A549 (cell line): ENCODE measurements around the gene WNT6.

ENCODE experiments used
- CHD2 ChIP-seq: fragments of 150-350 bp; IDR thresholded peaks from 2 replicates; pipeline ENCODE4 v1.6.1; 2014; ENCODE audit warnings: low read length; ENCODE audit not compliant: partially characterized antibody
- EP300 ChIP-seq, 2 experiments: fragments of >200 bp; sonication (Bioruptor Twin); formaldehyde crosslinking; IDR thresholded peaks; 2 replicates in 1 of 2; 3 replicates in 1 of 2; pipeline ENCODE4 v1.6.1; 2016 to 2017
- HDAC2 ChIP-seq: fragments of 200-600 bp; sonication (generic); IDR thresholded peaks from 2 replicates; pipeline ENCODE4 v1.6.1; 2016
- JUN ChIP-seq, 2 experiments: fragments of >200 bp; sonication (Bioruptor Twin); formaldehyde crosslinking; IDR thresholded peaks; 2 replicates in 1 of 2; 3 replicates in 1 of 2; pipeline ENCODE4 v1.6.1; 2016 to 2017
- MAFK ChIP-seq: fragments of 450-650 bp; IDR thresholded peaks from 2 replicates; pipeline ENCODE4 v1.6.1; 2014; ENCODE audit not compliant: partially characterized antibody
- MAZ ChIP-seq: fragments of 150-350 bp; IDR thresholded peaks from 2 replicates; pipeline ENCODE4 v1.6.1; 2014; ENCODE audit warnings: antibody characterized with exemption, low read depth, low read length, borderline replicate concordance
- NFE2L2 ChIP-seq: fragments of 150-350 bp; conservative IDR thresholded peaks from 2 replicates; pipeline ENCODE4 v1.6.1; 2014; ENCODE audit warnings: low read length
- POLR2A ChIP-seq: IDR thresholded peaks from 2 replicates; pipeline ENCODE4 v1.6.1; 2012; ENCODE audit warnings: mild to moderate bottlenecking, low read length
- RCOR1 ChIP-seq: fragments of 150-350 bp; IDR thresholded peaks from 2 replicates; pipeline ENCODE4 v1.6.1; 2014; ENCODE audit warnings: antibody characterized with exemption, low read length, low read depth
- RNF2 ChIP-seq: fragments of 200-600 bp; sonication (generic); IDR thresholded peaks from 2 replicates; pipeline ENCODE4 v1.6.1; 2016; ENCODE audit warnings: low read depth, mild to moderate bottlenecking, antibody characterized with exemption, moderate library complexity, borderline replicate concordance
- TP53 ChIP-seq: fragments of 250-450 bp; sonication (Bioruptor Pico); IDR thresholded peaks from 2 replicates; pipeline ENCODE4 v1.5.0; 2021; ENCODE audit warnings: mild to moderate bottlenecking, moderate library complexity
- TF ChIP-seq, protein P1 (sequence below): fragments of >200 bp; sonication (Bioruptor Twin); formaldehyde crosslinking; IDR thresholded peaks from 3 replicates; pipeline ENCODE4 v1.5.1; 2016
- TF ChIP-seq, protein P2 (sequence below): fragments of 200-600 bp; sonication (generic); IDR thresholded peaks from 2 replicates; pipeline ENCODE4 v1.6.1; 2016; ENCODE audit warnings: antibody characterized with exemption, mild to moderate bottlenecking, moderate library complexity
- TF ChIP-seq, protein P3 (sequence below): fragments of 150-350 bp; IDR thresholded peaks from 2 replicates; pipeline ENCODE4 v1.6.1; 2014; ENCODE audit warnings: low read depth, mild to moderate bottlenecking, low read length

DNA sequence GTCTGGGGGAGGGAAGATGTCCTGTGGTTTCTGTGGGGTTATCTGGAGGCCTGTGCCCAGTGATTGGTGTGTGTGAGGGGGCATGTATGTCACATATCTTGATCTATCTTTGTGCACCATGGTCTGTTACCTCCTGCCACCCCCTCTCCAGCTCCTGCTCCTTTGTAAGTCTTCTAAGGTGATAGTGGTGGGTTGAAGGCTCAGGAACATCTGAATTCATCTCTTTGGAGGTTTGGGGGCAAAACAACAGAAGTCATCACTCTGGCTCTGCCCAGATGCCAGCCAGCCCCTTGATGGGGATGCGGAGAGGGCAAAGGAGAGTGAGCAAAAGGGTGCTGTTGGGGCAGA is 2.7 kb upstream of the WNT6 start:
- TF ChIP-seq RNF2 = no peak
- TF ChIP-seq POLR2A = no peak
- TF ChIP-seq RCOR1 = no peak
- no peak for TF ChIP-seq MAFK
- TF ChIP-seq, protein P1, sequence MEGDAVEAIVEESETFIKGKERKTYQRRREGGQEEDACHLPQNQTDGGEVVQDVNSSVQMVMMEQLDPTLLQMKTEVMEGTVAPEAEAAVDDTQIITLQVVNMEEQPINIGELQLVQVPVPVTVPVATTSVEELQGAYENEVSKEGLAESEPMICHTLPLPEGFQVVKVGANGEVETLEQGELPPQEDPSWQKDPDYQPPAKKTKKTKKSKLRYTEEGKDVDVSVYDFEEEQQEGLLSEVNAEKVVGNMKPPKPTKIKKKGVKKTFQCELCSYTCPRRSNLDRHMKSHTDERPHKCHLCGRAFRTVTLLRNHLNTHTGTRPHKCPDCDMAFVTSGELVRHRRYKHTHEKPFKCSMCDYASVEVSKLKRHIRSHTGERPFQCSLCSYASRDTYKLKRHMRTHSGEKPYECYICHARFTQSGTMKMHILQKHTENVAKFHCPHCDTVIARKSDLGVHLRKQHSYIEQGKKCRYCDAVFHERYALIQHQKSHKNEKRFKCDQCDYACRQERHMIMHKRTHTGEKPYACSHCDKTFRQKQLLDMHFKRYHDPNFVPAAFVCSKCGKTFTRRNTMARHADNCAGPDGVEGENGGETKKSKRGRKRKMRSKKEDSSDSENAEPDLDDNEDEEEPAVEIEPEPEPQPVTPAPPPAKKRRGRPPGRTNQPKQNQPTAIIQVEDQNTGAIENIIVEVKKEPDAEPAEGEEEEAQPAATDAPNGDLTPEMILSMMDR = no peak
- no peak for TF ChIP-seq JUN (IDR thresholded peaks at IDR 0.05)
- TF ChIP-seq HDAC2 = no peak
- no peak for TF ChIP-seq MAZ
- no peak for TF ChIP-seq CHD2
- no peak for TF ChIP-seq EP300 (IDR thresholded peaks at IDR 0.05)
- TF ChIP-seq, protein P2, sequence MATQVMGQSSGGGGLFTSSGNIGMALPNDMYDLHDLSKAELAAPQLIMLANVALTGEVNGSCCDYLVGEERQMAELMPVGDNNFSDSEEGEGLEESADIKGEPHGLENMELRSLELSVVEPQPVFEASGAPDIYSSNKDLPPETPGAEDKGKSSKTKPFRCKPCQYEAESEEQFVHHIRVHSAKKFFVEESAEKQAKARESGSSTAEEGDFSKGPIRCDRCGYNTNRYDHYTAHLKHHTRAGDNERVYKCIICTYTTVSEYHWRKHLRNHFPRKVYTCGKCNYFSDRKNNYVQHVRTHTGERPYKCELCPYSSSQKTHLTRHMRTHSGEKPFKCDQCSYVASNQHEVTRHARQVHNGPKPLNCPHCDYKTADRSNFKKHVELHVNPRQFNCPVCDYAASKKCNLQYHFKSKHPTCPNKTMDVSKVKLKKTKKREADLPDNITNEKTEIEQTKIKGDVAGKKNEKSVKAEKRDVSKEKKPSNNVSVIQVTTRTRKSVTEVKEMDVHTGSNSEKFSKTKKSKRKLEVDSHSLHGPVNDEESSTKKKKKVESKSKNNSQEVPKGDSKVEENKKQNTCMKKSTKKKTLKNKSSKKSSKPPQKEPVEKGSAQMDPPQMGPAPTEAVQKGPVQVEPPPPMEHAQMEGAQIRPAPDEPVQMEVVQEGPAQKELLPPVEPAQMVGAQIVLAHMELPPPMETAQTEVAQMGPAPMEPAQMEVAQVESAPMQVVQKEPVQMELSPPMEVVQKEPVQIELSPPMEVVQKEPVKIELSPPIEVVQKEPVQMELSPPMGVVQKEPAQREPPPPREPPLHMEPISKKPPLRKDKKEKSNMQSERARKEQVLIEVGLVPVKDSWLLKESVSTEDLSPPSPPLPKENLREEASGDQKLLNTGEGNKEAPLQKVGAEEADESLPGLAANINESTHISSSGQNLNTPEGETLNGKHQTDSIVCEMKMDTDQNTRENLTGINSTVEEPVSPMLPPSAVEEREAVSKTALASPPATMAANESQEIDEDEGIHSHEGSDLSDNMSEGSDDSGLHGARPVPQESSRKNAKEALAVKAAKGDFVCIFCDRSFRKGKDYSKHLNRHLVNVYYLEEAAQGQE = no peak
- no peak for TF ChIP-seq NFE2L2
- no peak for TF ChIP-seq TP53 (CRISPR knock-in tag)
- TF ChIP-seq, protein P3, sequence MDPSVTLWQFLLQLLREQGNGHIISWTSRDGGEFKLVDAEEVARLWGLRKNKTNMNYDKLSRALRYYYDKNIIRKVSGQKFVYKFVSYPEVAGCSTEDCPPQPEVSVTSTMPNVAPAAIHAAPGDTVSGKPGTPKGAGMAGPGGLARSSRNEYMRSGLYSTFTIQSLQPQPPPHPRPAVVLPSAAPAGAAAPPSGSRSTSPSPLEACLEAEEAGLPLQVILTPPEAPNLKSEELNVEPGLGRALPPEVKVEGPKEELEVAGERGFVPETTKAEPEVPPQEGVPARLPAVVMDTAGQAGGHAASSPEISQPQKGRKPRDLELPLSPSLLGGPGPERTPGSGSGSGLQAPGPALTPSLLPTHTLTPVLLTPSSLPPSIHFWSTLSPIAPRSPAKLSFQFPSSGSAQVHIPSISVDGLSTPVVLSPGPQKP = no peak
